Measurements from ENCODE around the gene MPC1L.

DNA sequence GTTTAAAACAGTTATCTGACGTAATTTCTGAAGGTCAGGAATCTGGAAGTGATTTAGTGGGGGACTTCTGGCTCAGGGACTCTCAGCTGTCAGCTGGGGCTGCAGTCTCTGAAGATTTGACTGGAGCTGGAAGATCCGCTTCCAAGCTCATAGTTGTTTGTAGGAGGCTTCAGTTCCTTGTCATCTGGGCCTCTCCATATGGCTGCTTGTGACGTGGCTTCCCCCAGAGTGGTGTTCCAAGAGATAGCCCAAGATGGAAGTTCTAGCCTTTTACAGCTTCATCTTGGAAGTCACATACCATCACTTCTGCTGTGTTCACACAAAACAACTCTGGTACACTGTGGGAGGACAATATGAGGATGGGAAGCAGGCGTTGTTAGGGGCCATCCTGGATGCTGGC lies 2.1 kb downstream of the MPC1L start:
- TF ChIP-seq, protein P1, sequence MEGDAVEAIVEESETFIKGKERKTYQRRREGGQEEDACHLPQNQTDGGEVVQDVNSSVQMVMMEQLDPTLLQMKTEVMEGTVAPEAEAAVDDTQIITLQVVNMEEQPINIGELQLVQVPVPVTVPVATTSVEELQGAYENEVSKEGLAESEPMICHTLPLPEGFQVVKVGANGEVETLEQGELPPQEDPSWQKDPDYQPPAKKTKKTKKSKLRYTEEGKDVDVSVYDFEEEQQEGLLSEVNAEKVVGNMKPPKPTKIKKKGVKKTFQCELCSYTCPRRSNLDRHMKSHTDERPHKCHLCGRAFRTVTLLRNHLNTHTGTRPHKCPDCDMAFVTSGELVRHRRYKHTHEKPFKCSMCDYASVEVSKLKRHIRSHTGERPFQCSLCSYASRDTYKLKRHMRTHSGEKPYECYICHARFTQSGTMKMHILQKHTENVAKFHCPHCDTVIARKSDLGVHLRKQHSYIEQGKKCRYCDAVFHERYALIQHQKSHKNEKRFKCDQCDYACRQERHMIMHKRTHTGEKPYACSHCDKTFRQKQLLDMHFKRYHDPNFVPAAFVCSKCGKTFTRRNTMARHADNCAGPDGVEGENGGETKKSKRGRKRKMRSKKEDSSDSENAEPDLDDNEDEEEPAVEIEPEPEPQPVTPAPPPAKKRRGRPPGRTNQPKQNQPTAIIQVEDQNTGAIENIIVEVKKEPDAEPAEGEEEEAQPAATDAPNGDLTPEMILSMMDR (optimal IDR thresholded peaks at IDR 0.05 in 1 of 3, IDR thresholded peaks at IDR 0.05 in 1 of 3, conservative IDR thresholded peaks at IDR 0.05 in 1 of 3; ENCODE audit: extremely low read depth in 1 of 3, insufficient read depth in 2 of 3, low read length in 3 of 3): no peak
- no peak for TF ChIP-seq EZH2 (IDR thresholded peaks at IDR 0.05; ENCODE audit: low read length)
